HEK293 (cell line): Measurements from ENCODE around the gene FNDC11.

ENCODE experiments used
- BCL11B ChIP-seq: fragments of 450-650 bp; formaldehyde crosslinking; IDR thresholded peaks from 2 replicates; pipeline ENCODE4 v1.5.1; 2016; ENCODE audit warnings: low read depth, missing biosample characterization, missing genetic modification characterization
- EGR2 ChIP-seq: fragments of 450-650 bp; formaldehyde crosslinking; IDR thresholded peaks from 2 replicates; pipeline ENCODE4 v1.5.1; 2016; ENCODE audit warnings: low read depth, missing biosample characterization, missing genetic modification characterization
- FEZF1 ChIP-seq: fragments of 450-650 bp; formaldehyde crosslinking; IDR thresholded peaks from 2 replicates; pipeline ENCODE4 v1.5.1; 2016; ENCODE audit warnings: missing biosample characterization, missing genetic modification characterization
- PRDM10 ChIP-seq: fragments of 450-650 bp; formaldehyde crosslinking; IDR thresholded peaks from 2 replicates; pipeline ENCODE4 v1.5.1; 2016; ENCODE audit warnings: missing biosample characterization, missing genetic modification characterization
- REPIN1 ChIP-seq: fragments of 450-650 bp; formaldehyde crosslinking; IDR thresholded peaks from 2 replicates; pipeline ENCODE4 v1.5.1; 2017; ENCODE audit warnings: missing biosample characterization, missing genetic modification characterization, low read depth
- TCF7L2 ChIP-seq: IDR thresholded peaks from 2 replicates; pipeline ENCODE4 v1.6.1; 2011; ENCODE audit warnings: low read depth, mild to moderate bottlenecking, inconsistent platforms, low read length, moderate library complexity, borderline replicate concordance
- YY1 ChIP-seq: fragments of 450-650 bp; formaldehyde crosslinking; IDR thresholded peaks from 2 replicates; pipeline ENCODE4 v1.5.1; 2018; ENCODE audit warnings: missing biosample characterization, missing genetic modification characterization
- ZBTB8A ChIP-seq: fragments of 450-650 bp; formaldehyde crosslinking; IDR thresholded peaks from 2 replicates; pipeline ENCODE4 v1.5.1; 2016; ENCODE audit warnings: missing biosample characterization, missing genetic modification characterization
- ZFHX2 ChIP-seq: fragments of 450-650 bp; formaldehyde crosslinking; conservative IDR thresholded peaks from 2 replicates; pipeline ENCODE4 v1.5.1; 2016; ENCODE audit warnings: missing biosample characterization, missing genetic modification characterization
- ZFP37 ChIP-seq: fragments of 450-650 bp; formaldehyde crosslinking; IDR thresholded peaks from 2 replicates; pipeline ENCODE4 v1.5.1; 2016; ENCODE audit warnings: missing biosample characterization, missing genetic modification characterization
- ZNF23 ChIP-seq: fragments of 450-650 bp; formaldehyde crosslinking; IDR thresholded peaks from 2 replicates; pipeline ENCODE4 v1.5.1; 2016; ENCODE audit warnings: missing biosample characterization, missing genetic modification characterization, borderline replicate concordance
- ZNF266 ChIP-seq: fragments of 450-650 bp; formaldehyde crosslinking; IDR thresholded peaks from 2 replicates; pipeline ENCODE4 v1.5.1; 2016; ENCODE audit warnings: missing biosample characterization, missing genetic modification characterization, low read depth
- ZNF311 ChIP-seq: fragments of 450-650 bp; formaldehyde crosslinking; IDR thresholded peaks from 2 replicates; pipeline ENCODE4 v1.5.1; 2017; ENCODE audit warnings: missing biosample characterization, missing genetic modification characterization, borderline replicate concordance
- ZNF341 ChIP-seq: fragments of 450-650 bp; formaldehyde crosslinking; IDR thresholded peaks from 2 replicates; pipeline ENCODE4; 2016; ENCODE audit warnings: low read depth, missing biosample characterization, missing genetic modification characterization
- ZNF585B ChIP-seq: fragments of 450-650 bp; formaldehyde crosslinking; IDR thresholded peaks from 2 replicates; pipeline ENCODE4 v1.5.1; 2016; ENCODE audit warnings: missing biosample characterization, missing genetic modification characterization
- ZNF600 ChIP-seq: fragments of 450-650 bp; formaldehyde crosslinking; IDR thresholded peaks from 2 replicates; pipeline ENCODE4 v1.5.1; 2016; ENCODE audit warnings: missing biosample characterization, missing genetic modification characterization
- ZNF623 ChIP-seq: fragments of 450-650 bp; formaldehyde crosslinking; IDR thresholded peaks from 2 replicates; pipeline ENCODE4 v1.5.1; 2016; ENCODE audit warnings: missing biosample characterization, missing genetic modification characterization
- ZNF664 ChIP-seq: fragments of 450-650 bp; formaldehyde crosslinking; IDR thresholded peaks from 2 replicates; pipeline ENCODE4 v1.5.1; 2016; ENCODE audit warnings: missing biosample characterization, missing genetic modification characterization
- ZNF747 ChIP-seq: fragments of 450-650 bp; formaldehyde crosslinking; IDR thresholded peaks from 2 replicates; pipeline ENCODE4 v1.5.1; 2016; ENCODE audit warnings: missing biosample characterization, missing genetic modification characterization
- ZNF76 ChIP-seq: fragments of 450-650 bp; formaldehyde crosslinking; IDR thresholded peaks from 2 replicates; pipeline ENCODE4; 2016; ENCODE audit warnings: low read depth, missing biosample characterization, missing genetic modification characterization, borderline replicate concordance
- ZSCAN16 ChIP-seq: fragments of 450-650 bp; formaldehyde crosslinking; IDR thresholded peaks from 2 replicates; pipeline ENCODE4 v1.5.1; 2016; ENCODE audit warnings: missing biosample characterization, missing genetic modification characterization
- TF ChIP-seq, protein P1 (sequence below): fragments of 450-650 bp; formaldehyde crosslinking; IDR thresholded peaks from 2 replicates; pipeline ENCODE4 v1.5.1; 2016; ENCODE audit warnings: missing biosample characterization, missing genetic modification characterization
- TF ChIP-seq, protein P2 (sequence below): fragments of 450-650 bp; formaldehyde crosslinking; IDR thresholded peaks from 2 replicates; pipeline ENCODE4 v1.5.1; 2016; ENCODE audit warnings: missing biosample characterization, missing genetic modification characterization
- TF ChIP-seq, protein P3 (sequence below): fragments of 450-650 bp; formaldehyde crosslinking; IDR thresholded peaks from 2 replicates; pipeline ENCODE4 v1.5.1; 2016; ENCODE audit warnings: missing biosample characterization, missing genetic modification characterization, borderline replicate concordance

FNDC11 gene

GRCh38 chr20:63520934-63521601 lies 32.9 kb upstream of the FNDC11 start (continued):
- TF ChIP-seq, protein P1, sequence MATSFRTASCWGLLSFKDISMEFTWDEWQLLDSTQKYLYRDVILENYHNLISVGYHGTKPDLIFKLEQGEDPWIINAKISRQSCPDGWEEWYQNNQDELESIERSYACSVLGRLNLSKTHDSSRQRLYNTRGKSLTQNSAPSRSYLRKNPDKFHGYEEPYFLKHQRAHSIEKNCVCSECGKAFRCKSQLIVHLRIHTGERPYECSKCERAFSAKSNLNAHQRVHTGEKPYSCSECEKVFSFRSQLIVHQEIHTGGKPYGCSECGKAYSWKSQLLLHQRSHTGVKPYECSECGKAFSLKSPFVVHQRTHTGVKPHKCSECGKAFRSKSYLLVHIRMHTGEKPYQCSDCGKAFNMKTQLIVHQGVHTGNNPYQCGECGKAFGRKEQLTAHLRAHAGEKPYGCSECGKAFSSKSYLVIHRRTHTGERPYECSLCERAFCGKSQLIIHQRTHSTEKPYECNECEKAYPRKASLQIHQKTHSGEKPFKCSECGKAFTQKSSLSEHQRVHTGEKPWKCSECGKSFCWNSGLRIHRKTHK (tag by site-specific recombination), result no peak
- TF ChIP-seq ZFHX2 (tag by site-specific recombination) (peak; percentile 60), ZNF266 (tag by site-specific recombination) (no peak), ZNF585B (no peak), ZNF623 (no peak), TCF7L2 (no peak), YY1 (tag by site-specific recombination) (peak; percentile 73), ZNF747 (no peak), ZNF341 (tag by site-specific recombination) (no peak), ZNF23 (no peak), PRDM10 (tag by site-specific recombination) (no peak), REPIN1 (tag by site-specific recombination) (no peak), ZNF76 (no peak), BCL11B (tag by site-specific recombination) (no peak), ZFP37 (no peak), FEZF1 (tag by site-specific recombination) (no peak), ZSCAN16 (tag by site-specific recombination) (no peak), ZNF311 (tag by site-specific recombination) (no peak), ZBTB8A (tag by site-specific recombination) (peak; percentile 66), EGR2 (tag by site-specific recombination) (peak; percentile 60), ZNF664 (tag by site-specific recombination) (no peak), ZNF600 (tag by site-specific recombination) (peak; percentile 74)
- TF ChIP-seq, protein P2, sequence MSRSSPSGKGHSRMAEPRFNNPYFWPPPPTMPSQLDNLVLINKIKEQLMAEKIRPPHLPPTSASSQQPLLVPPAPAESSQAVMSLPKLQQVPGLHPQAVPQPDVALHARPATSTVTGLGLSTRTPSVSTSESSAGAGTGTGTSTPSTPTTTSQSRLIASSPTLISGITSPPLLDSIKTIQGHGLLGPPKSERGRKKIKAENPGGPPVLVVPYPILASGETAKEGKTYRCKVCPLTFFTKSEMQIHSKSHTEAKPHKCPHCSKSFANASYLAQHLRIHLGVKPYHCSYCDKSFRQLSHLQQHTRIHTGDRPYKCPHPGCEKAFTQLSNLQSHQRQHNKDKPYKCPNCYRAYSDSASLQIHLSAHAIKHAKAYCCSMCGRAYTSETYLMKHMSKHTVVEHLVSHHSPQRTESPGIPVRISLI (tag by site-specific recombination), result no peak
- TF ChIP-seq, protein P3, sequence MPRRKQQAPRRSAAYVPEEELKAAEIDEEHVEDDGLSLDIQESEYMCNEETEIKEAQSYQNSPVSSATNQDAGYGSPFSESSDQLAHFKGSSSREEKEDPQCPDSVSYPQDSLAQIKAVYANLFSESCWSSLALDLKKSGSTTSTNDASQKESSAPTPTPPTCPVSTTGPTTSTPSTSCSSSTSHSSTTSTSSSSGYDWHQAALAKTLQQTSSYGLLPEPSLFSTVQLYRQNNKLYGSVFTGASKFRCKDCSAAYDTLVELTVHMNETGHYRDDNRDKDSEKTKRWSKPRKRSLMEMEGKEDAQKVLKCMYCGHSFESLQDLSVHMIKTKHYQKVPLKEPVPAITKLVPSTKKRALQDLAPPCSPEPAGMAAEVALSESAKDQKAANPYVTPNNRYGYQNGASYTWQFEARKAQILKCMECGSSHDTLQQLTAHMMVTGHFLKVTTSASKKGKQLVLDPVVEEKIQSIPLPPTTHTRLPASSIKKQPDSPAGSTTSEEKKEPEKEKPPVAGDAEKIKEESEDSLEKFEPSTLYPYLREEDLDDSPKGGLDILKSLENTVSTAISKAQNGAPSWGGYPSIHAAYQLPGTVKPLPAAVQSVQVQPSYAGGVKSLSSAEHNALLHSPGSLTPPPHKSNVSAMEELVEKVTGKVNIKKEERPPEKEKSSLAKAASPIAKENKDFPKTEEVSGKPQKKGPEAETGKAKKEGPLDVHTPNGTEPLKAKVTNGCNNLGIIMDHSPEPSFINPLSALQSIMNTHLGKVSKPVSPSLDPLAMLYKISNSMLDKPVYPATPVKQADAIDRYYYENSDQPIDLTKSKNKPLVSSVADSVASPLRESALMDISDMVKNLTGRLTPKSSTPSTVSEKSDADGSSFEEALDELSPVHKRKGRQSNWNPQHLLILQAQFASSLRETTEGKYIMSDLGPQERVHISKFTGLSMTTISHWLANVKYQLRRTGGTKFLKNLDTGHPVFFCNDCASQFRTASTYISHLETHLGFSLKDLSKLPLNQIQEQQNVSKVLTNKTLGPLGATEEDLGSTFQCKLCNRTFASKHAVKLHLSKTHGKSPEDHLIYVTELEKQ (tag by site-specific recombination), result no peak
